NOMO-1 (cell line): ENCODE data around the gene TNS4.

Source experiments
- DNase-seq, 2 experiments: peaks; one replicate each; lab custom pipeline; 2025; ENCODE audit not compliant: unreplicated experiment in 2 of 2; lab: John Stamatoyannopoulos, UW

TNS4 gene

GRCh38 chr17:40475234-40475908, 26.1 kb downstream of the TNS4 start:
- DNase-seq = no peak

- DNase-seq = no peak
These were observed 26.9 kb downstream of the TNS4 start for GRCh38 chr17:40474419-40475002.

GRCh38 chr17:40473573-40474365, 27.7 kb downstream of the TNS4 start:
- no peak for DNase-seq

- no peak for DNase-seq
These were observed 28.5 kb downstream of the TNS4 start for GRCh38 chr17:40472733-40473452.

- DNase-seq = no peak
These were observed 29.3 kb downstream of the TNS4 start for GRCh38 chr17:40471846-40472732.

GRCh38 chr17:40470932-40471828, 30.2 kb downstream of the TNS4 start:
- no peak for DNase-seq

- no peak for DNase-seq
These were observed 31.4 kb downstream of the TNS4 start for GRCh38 chr17:40469805-40470675.

- DNase-seq = no peak
These were observed 32.9 kb downstream of the TNS4 start for GRCh38 chr17:40468560-40468959.

- no peak for DNase-seq
These were observed 34.0 kb downstream of the TNS4 start for GRCh38 chr17:40467281-40467867.

GRCh38 chr17:40466298-40466971, 35.0 kb downstream of the TNS4 start:
- DNase-seq = no peak

GRCh38 chr17:40464392-40464855, 37.0 kb downstream of the TNS4 start:
- no peak for DNase-seq

- no peak for DNase-seq
These were observed 38.3 kb downstream of the TNS4 start for GRCh38 chr17:40463122-40463550.

- no peak for DNase-seq
These were observed 38.9 kb downstream of the TNS4 start for GRCh38 chr17:40462343-40463121.

- DNase-seq = no peak
These were observed 39.6 kb downstream of the TNS4 start for GRCh38 chr17:40461732-40462342.

- DNase-seq = no peak
These were observed 40.3 kb downstream of the TNS4 start for GRCh38 chr17:40460968-40461731.
